ENCODE results near the gene KBTBD12.

KBTBD12 gene

GRCh38 chr3:127985655-127986225 lies 70.7 kb downstream of the KBTBD12 start:
- DNase-seq (ENCODE audit: low read depth in 2 of 2): no peak

GRCh38 chr3:127986803-127987202 lies 71.8 kb downstream of the KBTBD12 start:
- DNase-seq (ENCODE audit: low read depth in 2 of 2): no peak

GRCh38 chr3:127987309-127987995 lies 72.4 kb downstream of the KBTBD12 start:
- DNase-seq (ENCODE audit: low read depth in 2 of 2): no peak

- no peak for DNase-seq (ENCODE audit: low read depth in 2 of 2)
Observed at GRCh38 chr3:127988770-127989557, 73.9 kb downstream of the KBTBD12 start.

GRCh38 chr3:127990051-127990450 lies 75.0 kb downstream of the KBTBD12 start:
- no peak for DNase-seq (ENCODE audit: low read depth in 2 of 2)

- no peak for DNase-seq (ENCODE audit: low read depth in 2 of 2)
Observed at GRCh38 chr3:127990461-127990860, 75.4 kb downstream of the KBTBD12 start.

- no peak for DNase-seq (ENCODE audit: low read depth in 2 of 2)
Observed at GRCh38 chr3:127991251-127991650, 76.2 kb downstream of the KBTBD12 start.

GRCh38 chr3:127991681-127992080 lies 76.6 kb downstream of the KBTBD12 start:
- DNase-seq (ENCODE audit: low read depth in 2 of 2): no peak

GRCh38 chr3:127992127-127992526 lies 77.1 kb downstream of the KBTBD12 start:
- no peak for DNase-seq (ENCODE audit: low read depth in 2 of 2)

- no peak for DNase-seq (ENCODE audit: low read depth in 2 of 2)
Observed at GRCh38 chr3:127994011-127994410, 79.0 kb downstream of the KBTBD12 start.

- DNase-seq (ENCODE audit: low read depth in 2 of 2): no peak
Observed at GRCh38 chr3:127997016-127997415, 82.0 kb downstream of the KBTBD12 start.

GRCh38 chr3:127997961-127998360 lies 82.9 kb downstream of the KBTBD12 start:
- no peak for DNase-seq (ENCODE audit: low read depth in 2 of 2)

- no peak for DNase-seq (ENCODE audit: low read depth in 2 of 2)
Observed at GRCh38 chr3:127998596-127998995, 83.6 kb downstream of the KBTBD12 start.

GRCh38 chr3:127999509-128000106 lies 84.6 kb downstream of the KBTBD12 start:
- no peak for DNase-seq (ENCODE audit: low read depth in 2 of 2)

- no peak for DNase-seq (ENCODE audit: low read depth in 2 of 2)
Observed at GRCh38 chr3:128001576-128001975, 86.5 kb downstream of the KBTBD12 start.

GRCh38 chr3:128004661-128005060 lies 89.6 kb downstream of the KBTBD12 start:
- no peak for DNase-seq (ENCODE audit: low read depth in 2 of 2)

GRCh38 chr3:128006061-128007032 lies 91.3 kb downstream of the KBTBD12 start:
- DNase-seq (ENCODE audit: low read depth in 2 of 2): no peak

- no peak for DNase-seq (ENCODE audit: low read depth in 2 of 2)
Observed at GRCh38 chr3:128007033-128007424, 92.0 kb downstream of the KBTBD12 start.

GRCh38 chr3:128009952-128010846 lies 95.2 kb downstream of the KBTBD12 start:
- DNase-seq (ENCODE audit: low read depth in 2 of 2): no peak

GRCh38 chr3:128011140-128011539 lies 96.1 kb downstream of the KBTBD12 start:
- DNase-seq (ENCODE audit: low read depth in 2 of 2): no peak
